Measurements from ENCODE around the gene KCNJ6. TPM values are rescaled to one million over a fixed set of nuclear protein-coding genes. Genes with fewer than 3 reads are reported as not detected.

Gene KCNJ6
- total and polyA plus RNA-seq, 4 experiments from 2014 or later, result not detected

GRCh38 chr21:37905291-37905690 is 11.0 kb downstream of the KCNJ6 start:
- intact Hi-C loops (cut with micrococcal nuclease), result no loop called here

DNA sequence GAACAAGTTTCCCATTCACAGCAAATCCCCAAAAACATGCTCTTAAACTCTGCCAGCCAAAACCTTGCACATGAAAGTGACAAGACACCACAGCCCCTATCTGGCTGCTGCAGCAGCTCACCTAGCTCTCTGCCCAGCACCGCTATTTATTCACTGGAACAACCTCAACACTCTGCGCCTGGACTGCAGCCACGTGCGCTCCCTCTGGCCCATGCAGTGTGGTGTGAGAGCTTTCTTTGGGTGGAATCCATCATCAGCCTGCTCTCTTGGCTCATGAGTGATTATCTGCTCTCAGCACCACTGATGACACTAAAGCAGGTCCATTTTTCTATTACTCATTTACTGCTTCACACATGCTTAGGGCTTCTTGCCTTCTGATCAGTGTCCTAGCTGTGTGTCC is 11.4 kb downstream of the KCNJ6 start:
- ChIA-PET POLR2A (ENCODE audit: partially characterized antibody) (no interaction called here), CTCF (ENCODE audit: partially characterized antibody) (no interaction called here)
- intact Hi-C loops (cut with micrococcal nuclease), result no loop called here
- Mint-ChIP-seq H3K4me1 (no peaks in the 10 kb centered on the region), H3K4me3 (no peak overlapping the region), H3K9me3 (no peaks in the 10 kb centered on the region), H3K27ac (no peak overlapping the region), H3K36me3 (no peaks in the 10 kb centered on the region), H3K27me3 (peaks cover 0 to 3% of the 10 kb centered on the region in 2 donors)
- no peaks in the 10 kb centered on the region for H3K4me1 ChIP-seq (ENCODE audit: insufficient read depth, low read length)
- H3K27me3 ChIP-seq (ENCODE audit: insufficient read depth, low read length), result no peaks in the 10 kb centered on the region
- no peak overlapping the region for H3K4me3 ChIP-seq (ENCODE audit: low read length in 2 of 2)
- no peak for DNase-seq
- no peaks in the 10 kb centered on the region for H3K9me3 ChIP-seq (ENCODE audit: control insufficient read depth in 1 of 2, low read length in 2 of 2)
- no peak overlapping the region for H3K27ac ChIP-seq (ENCODE audit: low read depth, low read length)
- H3K36me3 ChIP-seq (ENCODE audit: insufficient read depth, low read length), result no peaks in the 10 kb centered on the region

More at GRCh38 chr21:37905291-37905690, 11.0 kb downstream of the KCNJ6 start:
- H3K36me3 ChIP-seq (ENCODE audit: insufficient read depth, low read length), result no peaks in the 10 kb centered on the region
- H3K9me3 ChIP-seq (ENCODE audit: control insufficient read depth in 1 of 2, low read length in 2 of 2), result no peaks in the 10 kb centered on the region
- Mint-ChIP-seq H3K4me3 (peak overlapping the region in 2 of 8 donors; percentile 7 to 55), H3K36me3 (no peaks in the 10 kb centered on the region), H3K9me3 (no peaks in the 10 kb centered on the region), H3K4me1 (no peaks in the 10 kb centered on the region), H3K27ac (no peak overlapping the region), H3K27me3 (peaks cover 0 to 3% of the 10 kb centered on the region in 2 donors)
- no peaks in the 10 kb centered on the region for H3K4me1 ChIP-seq (ENCODE audit: insufficient read depth, low read length)
- no peaks in the 10 kb centered on the region for H3K27me3 ChIP-seq (ENCODE audit: insufficient read depth, low read length)
- H3K27ac ChIP-seq (ENCODE audit: low read depth, low read length), result no peak overlapping the region
- no peak for DNase-seq
- CTCF ChIA-PET (ENCODE audit: partially characterized antibody), result no interaction called here
- no peak overlapping the region for H3K4me3 ChIP-seq (ENCODE audit: low read length in 2 of 2)
- POLR2A ChIA-PET (ENCODE audit: partially characterized antibody), result no interaction called here

DNA sequence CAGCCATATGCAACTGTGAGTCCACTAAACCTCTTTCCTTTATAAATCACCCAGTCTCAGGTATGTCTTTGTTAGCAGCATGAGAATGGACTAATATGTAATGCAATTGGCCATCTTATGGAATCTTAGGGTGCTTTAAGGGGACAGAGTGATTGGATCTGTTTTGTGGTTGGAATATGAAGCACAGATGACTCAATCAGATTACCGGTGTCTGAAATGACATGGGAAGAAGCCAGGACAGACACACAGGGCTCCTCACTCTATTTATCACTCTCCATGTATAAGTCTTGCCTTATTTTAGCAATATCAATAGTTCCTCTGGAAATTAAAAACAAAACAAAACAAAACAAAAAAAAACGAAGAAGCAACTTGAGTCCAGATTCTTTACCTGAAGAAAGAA is 12.9 kb downstream of the KCNJ6 start:
- no peak overlapping the region for H3K27ac Mint-ChIP-seq
- no peak for DNase-seq
- CTCF ChIA-PET (ENCODE audit: partially characterized antibody), result no interaction called here

DNA sequence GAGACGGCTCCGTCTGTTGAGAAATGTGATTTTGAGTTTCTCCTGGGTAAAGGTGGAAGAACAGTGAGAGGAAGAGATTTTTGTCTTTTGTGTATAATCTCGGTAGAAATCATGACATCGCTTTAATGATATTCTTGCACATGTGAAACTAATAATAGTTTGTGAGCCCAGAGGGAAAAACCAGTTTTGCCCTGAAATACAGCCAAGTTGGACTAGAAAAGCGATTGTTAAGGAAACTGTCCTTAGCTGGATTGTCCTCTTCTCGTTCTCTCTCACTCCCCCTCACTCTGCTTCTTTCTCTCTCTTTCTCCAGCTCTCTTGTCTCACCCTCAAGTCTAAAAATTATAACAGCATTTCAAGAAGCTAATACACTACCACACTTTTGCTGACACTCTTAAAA is 17.1 kb downstream of the KCNJ6 start:
- Histone ChIP-seq H3K27me3 (ENCODE audit: insufficient read depth, low read length) (no peaks in the 10 kb centered on the region), H3K36me3 (ENCODE audit: insufficient read depth, low read length) (no peaks in the 10 kb centered on the region), H3K9me3 (ENCODE audit: control insufficient read depth in 1 of 2, low read length in 2 of 2) (no peaks in the 10 kb centered on the region), H3K27ac (ENCODE audit: low read depth, low read length) (no peak overlapping the region), H3K4me1 (ENCODE audit: insufficient read depth, low read length) (no peaks in the 10 kb centered on the region), H3K4me3 (ENCODE audit: low read length in 2 of 2) (no peak overlapping the region)
- CTCF ChIA-PET (ENCODE audit: partially characterized antibody), result no interaction called here
- no peaks in the 10 kb centered on the region for H3K36me3 Mint-ChIP-seq
- no peaks in the 10 kb centered on the region for H3K9me3 Mint-ChIP-seq
- H3K4me3 Mint-ChIP-seq, result no peak overlapping the region
- intact Hi-C loops (cut with micrococcal nuclease), result no loop called here
- H3K27ac Mint-ChIP-seq, result no peak overlapping the region
- POLR2A ChIA-PET (ENCODE audit: partially characterized antibody), result no interaction called here
- peaks cover 2 to 6% of the 10 kb centered on the region in 2 donors for H3K27me3 Mint-ChIP-seq
- no peaks in the 10 kb centered on the region for H3K4me1 Mint-ChIP-seq
- no peak for DNase-seq

More for the DNA sequence above, 12.9 kb downstream of the KCNJ6 start:
- H3K4me3 ChIP-seq (ENCODE audit: low read length in 2 of 2), result no peak overlapping the region
- H3K27me3 ChIP-seq (ENCODE audit: insufficient read depth, low read length), result no peaks in the 10 kb centered on the region
- H3K9me3 ChIP-seq (ENCODE audit: control insufficient read depth in 1 of 2, low read length in 2 of 2), result no peaks in the 10 kb centered on the region
- H3K27me3 Mint-ChIP-seq, result peaks cover 2 to 3% of the 10 kb centered on the region in 2 donors
- H3K4me1 Mint-ChIP-seq, result no peaks in the 10 kb centered on the region
- H3K27ac ChIP-seq (ENCODE audit: low read depth, low read length), result no peak overlapping the region
- H3K9me3 Mint-ChIP-seq, result no peaks in the 10 kb centered on the region
- no peaks in the 10 kb centered on the region for H3K36me3 Mint-ChIP-seq
- H3K4me3 Mint-ChIP-seq, result no peak overlapping the region
- H3K36me3 ChIP-seq (ENCODE audit: insufficient read depth, low read length), result no peaks in the 10 kb centered on the region
- POLR2A ChIA-PET (ENCODE audit: partially characterized antibody), result no interaction called here
- H3K4me1 ChIP-seq (ENCODE audit: insufficient read depth, low read length), result no peaks in the 10 kb centered on the region
- intact Hi-C loops (cut with micrococcal nuclease), result no loop called here

DNA sequence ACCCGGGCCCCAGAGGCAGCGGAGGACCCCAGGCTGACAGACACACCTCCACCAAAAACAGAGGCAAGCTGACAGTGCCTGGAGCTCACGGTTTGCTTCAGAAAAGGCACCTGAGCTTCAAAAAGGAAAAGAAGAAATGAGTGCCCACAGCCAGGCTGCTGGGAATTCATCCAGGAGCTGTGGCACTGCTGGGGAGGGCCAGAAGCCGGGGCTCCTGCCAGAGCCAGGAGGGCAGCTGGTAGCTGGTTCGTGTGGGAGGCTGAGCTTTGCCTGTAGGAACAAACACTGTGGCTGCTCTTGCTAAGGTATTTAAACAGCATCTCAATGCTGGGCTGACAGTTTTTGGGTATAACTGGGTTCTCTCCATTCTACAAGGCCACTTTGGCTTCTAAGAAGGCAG is 19.5 kb downstream of the KCNJ6 start:
- Histone ChIP-seq H3K4me1 (ENCODE audit: insufficient read depth, low read length) (no peaks in the 10 kb centered on the region), H3K27ac (ENCODE audit: low read depth, low read length) (no peak overlapping the region), H3K36me3 (ENCODE audit: insufficient read depth, low read length) (no peaks in the 10 kb centered on the region), H3K4me3 (ENCODE audit: low read length in 2 of 2) (no peak overlapping the region), H3K27me3 (ENCODE audit: insufficient read depth, low read length) (no peaks in the 10 kb centered on the region), H3K9me3 (ENCODE audit: control insufficient read depth in 1 of 2, low read length in 2 of 2) (no peaks in the 10 kb centered on the region)
- DNase-seq, result no peak
- Mint-ChIP-seq H3K4me1 (no peaks in the 10 kb centered on the region), H3K36me3 (no peaks in the 10 kb centered on the region), H3K9me3 (no peaks in the 10 kb centered on the region), H3K27me3 (peaks cover 4 to 6% of the 10 kb centered on the region in 2 donors), H3K4me3 (no peak overlapping the region), H3K27ac (no peak overlapping the region)
- POLR2A ChIA-PET (ENCODE audit: partially characterized antibody), result no interaction called here
- intact Hi-C loops (cut with micrococcal nuclease), result no loop called here
- CTCF ChIA-PET (ENCODE audit: partially characterized antibody), result interaction anchor here (0.5 kb wide), 1 partner anchor 180 kb away, joined by 3 read pairs; no protein-coding TSS in a partner anchor

GRCh38 chr21:37891972-37892371 is 24.3 kb downstream of the KCNJ6 start:
- intact Hi-C loops (cut with micrococcal nuclease), result no loop called here
- H3K27ac Mint-ChIP-seq, result no peak overlapping the region

DNA sequence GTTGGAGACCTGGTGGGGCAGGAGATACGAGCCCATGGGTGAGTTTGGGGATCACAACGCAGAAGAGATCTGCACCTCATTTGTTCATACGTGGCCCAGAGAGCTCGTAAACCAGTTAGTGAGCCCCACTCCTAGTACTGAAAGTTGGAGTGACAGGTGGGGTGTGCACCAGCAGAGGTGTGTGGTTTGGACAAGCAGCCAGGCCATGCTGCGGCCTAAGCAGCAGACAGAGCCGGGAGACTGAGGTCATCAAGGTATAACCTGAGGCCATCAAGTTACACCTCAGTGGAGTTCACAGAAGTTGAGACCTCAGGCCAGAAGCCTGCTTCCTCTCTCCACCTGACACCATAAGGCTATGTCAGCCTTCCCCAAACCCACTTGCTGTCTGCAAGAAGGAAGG is 27.6 kb downstream of the KCNJ6 start:
- no peaks in the 10 kb centered on the region for H3K36me3 Mint-ChIP-seq
- H3K9me3 Mint-ChIP-seq, result no peaks in the 10 kb centered on the region
- no peak for DNase-seq
- H3K4me3 ChIP-seq (ENCODE audit: low read length in 2 of 2), result no peak overlapping the region
- H3K27ac ChIP-seq (ENCODE audit: low read depth, low read length), result no peak overlapping the region
- peaks cover 4 to 16% of the 10 kb centered on the region in 2 donors for H3K27me3 Mint-ChIP-seq
- H3K4me1 ChIP-seq (ENCODE audit: insufficient read depth, low read length), result no peaks in the 10 kb centered on the region
- ChIA-PET POLR2A (ENCODE audit: partially characterized antibody) (no interaction called here), CTCF (ENCODE audit: partially characterized antibody) (no interaction called here)
- no peaks in the 10 kb centered on the region for H3K27me3 ChIP-seq (ENCODE audit: insufficient read depth, low read length)
- intact Hi-C loops (cut with micrococcal nuclease), result no loop called here
- no peaks in the 10 kb centered on the region for H3K9me3 ChIP-seq (ENCODE audit: control insufficient read depth in 1 of 2, low read length in 2 of 2)
- H3K4me1 Mint-ChIP-seq, result no peaks in the 10 kb centered on the region
- no peak overlapping the region for H3K4me3 Mint-ChIP-seq
- no peaks in the 10 kb centered on the region for H3K36me3 ChIP-seq (ENCODE audit: insufficient read depth, low read length)
- no peak overlapping the region for H3K27ac Mint-ChIP-seq

More at GRCh38 chr21:37891972-37892371, 24.3 kb downstream of the KCNJ6 start:
- DNase-seq, result no peak
- no peaks in the 10 kb centered on the region for H3K4me1 Mint-ChIP-seq
- POLR2A ChIA-PET (ENCODE audit: partially characterized antibody), result no interaction called here
- no peaks in the 10 kb centered on the region for H3K36me3 Mint-ChIP-seq
- H3K9me3 Mint-ChIP-seq, result no peaks in the 10 kb centered on the region
- Histone ChIP-seq H3K27ac (ENCODE audit: low read depth, low read length) (no peak overlapping the region), H3K27me3 (ENCODE audit: insufficient read depth, low read length) (no peaks in the 10 kb centered on the region), H3K36me3 (ENCODE audit: insufficient read depth, low read length) (no peaks in the 10 kb centered on the region), H3K4me3 (ENCODE audit: low read length in 2 of 2) (no peak overlapping the region), H3K9me3 (ENCODE audit: control insufficient read depth in 1 of 2, low read length in 2 of 2) (no peaks in the 10 kb centered on the region), H3K4me1 (ENCODE audit: insufficient read depth, low read length) (no peaks in the 10 kb centered on the region)
- peaks cover 2 to 14% of the 10 kb centered on the region in 2 donors for H3K27me3 Mint-ChIP-seq
- CTCF ChIA-PET (ENCODE audit: partially characterized antibody), result no interaction called here
- no peak overlapping the region for H3K4me3 Mint-ChIP-seq

DNA sequence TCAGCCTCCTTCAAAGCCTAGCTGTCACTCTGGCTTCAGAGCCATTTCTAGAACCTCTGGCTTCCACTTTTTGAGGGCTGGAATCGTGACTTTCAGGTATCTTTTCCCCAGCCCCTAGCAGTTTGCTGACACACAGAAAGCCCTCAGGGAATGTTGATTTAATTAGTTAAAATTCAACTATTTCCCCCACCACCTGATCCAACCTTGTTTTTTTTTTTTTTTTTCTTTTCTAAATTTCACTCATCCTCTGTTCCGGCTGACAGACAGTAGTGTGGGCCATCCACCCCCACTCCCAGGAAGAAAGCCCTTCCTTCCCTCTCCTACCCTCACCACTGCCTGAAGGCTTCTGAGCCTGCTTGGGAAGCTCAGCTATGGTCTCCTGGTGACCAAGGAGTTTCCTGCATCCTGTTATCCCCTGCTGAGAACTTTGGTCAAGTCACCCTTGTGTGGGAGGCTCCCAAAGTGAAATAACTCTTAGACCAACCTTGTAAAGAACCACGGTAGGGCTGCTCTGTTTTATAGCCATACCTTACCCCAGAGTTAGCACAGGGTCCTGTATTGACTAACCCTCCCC is 29.4 kb downstream of the KCNJ6 start:
- intact Hi-C loops (cut with micrococcal nuclease), result no loop called here
- Histone ChIP-seq H3K36me3 (ENCODE audit: insufficient read depth, low read length) (no peaks in the 10 kb centered on the region), H3K9me3 (ENCODE audit: control insufficient read depth in 1 of 2, low read length in 2 of 2) (no peaks in the 10 kb centered on the region), H3K4me3 (ENCODE audit: low read length in 2 of 2) (no peak overlapping the region), H3K27ac (ENCODE audit: low read depth, low read length) (no peak overlapping the region), H3K4me1 (ENCODE audit: insufficient read depth, low read length) (no peaks in the 10 kb centered on the region), H3K27me3 (ENCODE audit: insufficient read depth, low read length) (no peaks in the 10 kb centered on the region)
- ChIA-PET CTCF (ENCODE audit: partially characterized antibody) (no interaction called here), POLR2A (ENCODE audit: partially characterized antibody) (no interaction called here)
- H3K27me3 Mint-ChIP-seq, result peaks cover 4 to 16% of the 10 kb centered on the region in 2 donors
- H3K4me1 Mint-ChIP-seq, result no peaks in the 10 kb centered on the region
- no peak for DNase-seq
- no peak overlapping the region for H3K4me3 Mint-ChIP-seq
- H3K27ac Mint-ChIP-seq, result no peak overlapping the region
- H3K36me3 Mint-ChIP-seq, result no peaks in the 10 kb centered on the region
- H3K9me3 Mint-ChIP-seq, result no peaks in the 10 kb centered on the region

Measured in CD4-positive, alpha-beta memory T cell (primary cell).